Dendritic cell treated with granulocyte-macrophage colony-stimulating factor and Interleukin-4, amounts not matched to agents 40 ng/mL and 50 ng/mL, for 4 days (primary cell): ENCODE data around the gene HTR7.
"Not testable (repeated sequence)": the region's sequence is repeated elsewhere in the genome, so short reads cannot be mapped to it uniquely, and the experiment has no call there.

ENCODE experiments used
- H3K27ac Mint-ChIP-seq: one replicate; pipeline ENCODE4 v1.8.0; 2022; ENCODE audit warnings: mild to moderate bottlenecking, mixed read lengths
- H3K27me3 Mint-ChIP-seq: one replicate; pipeline ENCODE4 v1.8.0; 2022; ENCODE audit warnings: mild to moderate bottlenecking, mixed read lengths
- H3K36me3 Mint-ChIP-seq: one replicate; pipeline ENCODE4 v1.8.0; 2022; ENCODE audit warnings: low read depth, mixed read lengths
- H3K4me1 Mint-ChIP-seq: one replicate; pipeline ENCODE4 v1.8.0; 2022; ENCODE audit warnings: low read depth, mixed read lengths
- H3K4me3 Mint-ChIP-seq: one replicate; pipeline ENCODE4 v1.8.0; 2022; ENCODE audit warnings: mild to moderate bottlenecking, moderate library complexity, mixed read lengths
- H3K9me3 Mint-ChIP-seq: one replicate; pipeline ENCODE4 v1.8.0; 2022; ENCODE audit warnings: mixed read lengths
- intact Hi-C: fragments of 100-400 bp; cut with micrococcal nuclease; formaldehyde crosslinking; loops from one replicate; pipeline ENCODE4 v1.15.0; 2022

HTR7 gene

DNA sequence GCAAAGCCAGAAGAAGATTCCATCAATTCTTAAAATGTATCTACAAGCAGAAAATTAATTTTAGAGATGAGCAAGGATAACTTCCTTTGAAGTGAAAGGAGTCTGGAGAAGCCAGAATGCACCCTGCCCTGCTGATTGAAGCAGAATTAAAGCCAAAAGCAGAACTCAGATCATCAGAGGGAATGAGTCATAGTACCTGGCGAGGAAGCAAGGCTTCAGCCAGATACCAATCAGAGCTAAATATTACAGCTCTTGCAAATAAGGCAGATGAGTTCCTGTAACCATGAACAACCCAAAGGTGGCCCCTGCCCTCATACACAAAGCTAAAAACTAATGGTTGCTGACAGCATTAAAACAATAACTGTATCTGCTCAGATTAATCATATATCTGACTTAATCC is 10.4 kb downstream of the HTR7 start:
- Mint-ChIP-seq H3K4me3 (no peak overlapping the region), H3K9me3 (peaks cover 22% of the 10 kb centered on the region), H3K36me3 (peaks cover 11% of the 10 kb centered on the region), H3K27me3 (peaks cover 6% of the 10 kb centered on the region), H3K4me1 (peaks cover 11% of the 10 kb centered on the region), H3K27ac (no peak overlapping the region)
- intact Hi-C loops: no loop called here

DNA sequence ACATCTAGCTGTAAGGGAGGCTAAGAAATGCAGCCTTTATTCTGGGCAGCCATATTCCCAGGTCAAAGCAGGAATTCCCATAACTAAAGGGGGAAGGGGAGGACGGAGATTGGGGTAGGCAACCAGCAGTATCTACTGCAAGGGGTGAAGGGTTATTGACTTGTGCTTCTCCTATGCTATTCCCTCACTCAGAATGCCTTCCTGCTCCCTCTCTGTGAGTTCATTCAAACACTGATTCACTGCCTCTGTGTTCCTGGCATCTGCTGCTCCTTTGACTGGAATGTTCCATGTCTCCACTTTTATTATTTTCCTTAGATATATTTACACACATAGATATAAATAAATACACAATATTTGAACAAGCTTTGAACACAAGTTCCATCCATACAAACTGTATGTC is 11.1 kb downstream of the HTR7 start:
- H3K4me1 Mint-ChIP-seq: peaks cover 11% of the 10 kb centered on the region
- H3K9me3 Mint-ChIP-seq: peaks cover 22% of the 10 kb centered on the region
- peaks cover 11% of the 10 kb centered on the region for H3K36me3 Mint-ChIP-seq
- no peak overlapping the region for H3K27ac Mint-ChIP-seq
- intact Hi-C loops: no loop called here
- H3K27me3 Mint-ChIP-seq: peaks cover 8% of the 10 kb centered on the region
- H3K4me3 Mint-ChIP-seq: no peak overlapping the region

DNA sequence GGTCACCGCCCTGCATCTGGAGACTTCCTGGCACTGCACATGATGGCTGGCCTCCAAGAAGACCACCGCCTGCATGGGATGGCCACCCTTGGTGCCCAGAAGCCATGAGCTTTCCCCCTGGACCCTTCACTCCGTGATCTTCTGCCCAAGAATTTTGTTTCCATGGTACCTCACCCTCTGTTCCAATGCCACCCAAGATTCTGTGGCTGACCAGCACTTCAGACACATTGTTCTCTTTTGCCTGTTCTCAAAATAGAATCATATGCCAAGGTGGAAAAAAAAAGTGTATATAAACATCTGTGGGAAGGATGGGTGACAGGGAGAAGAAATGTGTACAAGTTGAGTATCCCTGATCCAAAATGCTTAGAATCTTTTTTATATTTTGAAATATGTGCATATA is 12.1 kb downstream of the HTR7 start:
- H3K36me3 Mint-ChIP-seq: peaks cover 7% of the 10 kb centered on the region
- intact Hi-C loops: no loop called here
- peaks cover 15% of the 10 kb centered on the region for H3K9me3 Mint-ChIP-seq
- H3K27ac Mint-ChIP-seq: no peak overlapping the region
- no peak overlapping the region for H3K4me3 Mint-ChIP-seq
- peaks cover 11% of the 10 kb centered on the region for H3K4me1 Mint-ChIP-seq
- H3K27me3 Mint-ChIP-seq: peaks cover 8% of the 10 kb centered on the region

DNA sequence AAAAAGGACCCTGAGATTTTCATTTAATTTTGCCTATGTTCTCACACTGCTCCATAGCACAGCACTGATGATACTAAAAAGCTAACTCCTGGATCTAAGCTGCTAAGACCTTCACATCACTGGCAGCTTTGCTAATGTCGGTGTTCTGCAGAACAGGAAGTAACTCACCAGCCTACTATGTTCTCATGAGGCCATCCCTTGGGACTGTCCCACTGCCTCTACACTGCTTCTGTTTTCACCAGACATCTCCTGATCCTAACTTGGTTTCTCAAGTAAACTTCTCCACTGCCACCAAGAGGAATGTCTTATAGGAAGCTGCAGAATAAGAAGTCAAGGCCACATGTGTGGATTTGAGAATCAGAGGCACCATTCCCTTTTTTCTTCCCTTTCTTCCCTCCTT is 15.1 kb downstream of the HTR7 start:
- Mint-ChIP-seq H3K4me1 (peaks cover 11% of the 10 kb centered on the region), H3K27me3 (peaks cover 11% of the 10 kb centered on the region), H3K9me3 (no peaks in the 10 kb centered on the region), H3K4me3 (no peak overlapping the region), H3K36me3 (no peaks in the 10 kb centered on the region), H3K27ac (no peak overlapping the region)
- intact Hi-C loops: no loop called here

DNA sequence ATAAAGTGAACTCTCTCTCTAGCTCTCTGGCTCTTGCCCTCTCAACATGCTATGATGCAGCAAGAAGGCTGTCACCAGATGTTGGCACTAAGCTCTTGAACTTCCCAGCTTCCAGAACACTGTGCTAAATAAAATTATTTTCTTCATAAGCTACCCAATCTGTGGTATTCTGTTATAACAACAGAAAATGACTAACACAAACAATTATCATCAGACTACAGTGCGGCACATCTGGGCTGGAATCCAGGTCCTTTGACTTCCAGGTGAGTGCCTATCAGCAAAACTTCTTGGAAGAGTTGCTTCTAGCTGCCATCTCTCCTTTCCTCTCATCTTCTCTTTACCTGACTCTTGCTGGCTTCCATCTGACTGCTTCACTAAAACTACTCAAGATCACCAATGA is 20.4 kb downstream of the HTR7 start:
- Mint-ChIP-seq H3K9me3 (peaks cover under 1% of the 10 kb centered on the region), H3K4me1 (no peaks in the 10 kb centered on the region), H3K36me3 (no peaks in the 10 kb centered on the region), H3K4me3 (no peak overlapping the region), H3K27ac (no peak overlapping the region), H3K27me3 (peaks cover 5% of the 10 kb centered on the region)
- intact Hi-C loops: no loop called here

DNA sequence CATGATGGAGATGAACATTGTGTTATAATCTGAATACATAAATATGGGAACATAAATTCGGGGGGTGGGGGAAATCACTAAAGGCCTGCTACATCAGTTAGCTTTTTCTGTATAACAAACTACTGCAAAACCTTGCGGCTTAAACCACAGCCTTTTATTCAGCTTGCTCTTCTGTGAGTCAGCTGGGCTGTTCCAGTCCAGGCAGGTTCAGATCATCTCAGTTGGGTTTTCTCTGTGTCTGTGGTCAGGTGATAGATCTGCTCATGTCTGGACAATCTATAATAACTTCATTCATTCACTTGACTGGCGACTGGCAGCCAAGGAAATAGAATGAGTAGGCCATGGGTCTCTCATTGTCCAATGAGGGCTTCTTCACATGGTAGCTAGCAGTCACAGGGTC is 23.5 kb downstream of the HTR7 start:
- Mint-ChIP-seq H3K9me3 (peaks cover 19% of the 10 kb centered on the region), H3K4me3 (no peak overlapping the region), H3K27me3 (peaks cover 1% of the 10 kb centered on the region), H3K27ac (no peak overlapping the region), H3K36me3 (no peaks in the 10 kb centered on the region), H3K4me1 (no peaks in the 10 kb centered on the region)
- intact Hi-C loops: no loop called here

DNA sequence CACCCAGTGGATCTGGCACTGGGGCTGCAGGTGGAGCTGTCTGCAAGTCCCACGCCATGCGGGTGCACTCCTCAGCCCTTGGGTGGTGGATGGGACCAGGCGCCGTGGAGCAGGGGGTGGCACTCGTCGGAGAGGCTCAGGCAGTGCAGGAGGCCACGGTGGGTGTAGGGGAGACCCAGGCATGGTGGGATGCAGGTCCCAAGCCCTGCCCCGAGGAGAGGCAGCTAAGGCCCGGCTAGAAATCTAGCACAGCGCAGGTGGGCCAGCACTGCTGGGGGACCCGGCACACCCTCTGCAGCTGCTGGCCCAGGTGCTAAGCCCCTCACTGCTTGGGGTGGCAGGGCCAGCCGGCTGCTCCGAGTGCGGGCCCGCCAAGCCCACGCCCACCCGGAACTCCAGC is 25.7 kb downstream of the HTR7 start:
- H3K36me3 Mint-ChIP-seq: no peaks in the 10 kb centered on the region
- H3K4me1 Mint-ChIP-seq: no peaks in the 10 kb centered on the region

DNA sequence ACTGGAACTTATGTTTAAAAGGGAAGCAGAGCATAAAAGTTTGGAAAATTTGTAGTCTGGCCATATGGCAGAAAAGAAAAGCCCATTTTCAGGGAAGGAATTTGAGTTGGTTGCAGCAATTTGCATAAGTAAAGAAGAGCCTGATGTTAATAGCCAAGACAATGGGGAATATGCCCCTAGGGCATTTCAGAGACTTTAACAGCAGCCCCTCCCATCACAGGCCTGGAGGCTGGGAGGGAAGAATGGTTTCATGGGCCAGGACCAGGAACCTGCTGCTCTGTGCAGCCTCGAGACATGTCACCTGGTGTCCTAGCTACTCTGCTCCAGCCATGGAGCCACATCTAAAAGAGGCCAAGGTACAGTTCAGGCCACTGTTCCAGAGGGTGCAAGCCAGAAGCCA is 35.3 kb downstream of the HTR7 start:
- Mint-ChIP-seq H3K9me3 (peaks cover 41% of the 10 kb centered on the region), H3K36me3 (no peaks in the 10 kb centered on the region), H3K4me1 (peaks cover 7% of the 10 kb centered on the region), H3K27ac (no peak overlapping the region), H3K4me3 (no peak overlapping the region), H3K27me3 (peaks cover 3% of the 10 kb centered on the region)
- intact Hi-C loops: no loop called here

More for the DNA sequence above, 25.7 kb downstream of the HTR7 start:
- Mint-ChIP-seq H3K27ac (no peak overlapping the region), H3K27me3 (peaks cover 7% of the 10 kb centered on the region), H3K4me3 (no peak overlapping the region), H3K9me3 (peaks cover 19% of the 10 kb centered on the region)
- intact Hi-C loops: no loop called here

DNA sequence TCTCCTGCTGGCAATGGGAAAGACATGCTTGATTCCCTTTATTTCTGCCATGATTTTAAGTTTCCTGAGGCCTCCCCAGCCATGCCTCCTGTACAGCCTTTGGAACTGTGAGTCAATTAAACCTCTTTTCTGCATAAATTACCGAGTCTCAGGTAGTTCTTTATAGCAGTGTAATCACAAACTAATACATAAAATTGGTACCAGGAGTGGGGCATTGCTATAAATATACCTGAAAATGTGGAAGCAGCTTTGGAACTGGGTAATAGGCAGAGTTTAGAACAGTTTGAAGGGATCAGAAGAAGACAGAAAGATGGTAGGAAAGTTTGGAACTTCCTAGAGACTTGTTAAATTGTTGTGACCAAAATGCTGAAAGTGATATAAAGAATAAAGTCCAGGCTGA is 36.0 kb downstream of the HTR7 start:
- Mint-ChIP-seq H3K9me3 (peaks cover 41% of the 10 kb centered on the region), H3K4me1 (peaks cover 13% of the 10 kb centered on the region)
- intact Hi-C loops: not testable (repeated sequence)

DNA sequence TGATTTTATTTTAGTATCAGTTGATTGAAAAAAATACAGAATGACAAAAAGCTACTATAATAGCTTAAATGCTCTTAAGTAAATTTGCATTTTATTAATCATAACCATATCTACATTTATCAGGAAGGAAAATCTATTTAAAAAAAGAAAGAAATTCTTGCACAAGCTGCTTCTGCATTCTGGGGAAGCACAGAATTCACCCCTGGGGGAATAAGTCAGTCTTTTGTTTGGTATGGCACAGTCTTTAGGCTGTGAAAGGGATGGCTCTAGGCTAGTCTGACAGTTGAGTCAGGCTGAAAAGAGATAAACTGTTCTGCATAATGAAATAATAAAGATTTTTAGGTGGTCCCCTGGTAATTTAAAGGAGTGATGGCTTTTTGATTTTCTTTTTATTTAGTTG is 37.9 kb downstream of the HTR7 start:
- Mint-ChIP-seq H3K9me3 (peaks cover 41% of the 10 kb centered on the region), H3K27me3 (no peaks in the 10 kb centered on the region), H3K4me1 (peaks cover 22% of the 10 kb centered on the region), H3K4me3 (no peak overlapping the region), H3K36me3 (no peaks in the 10 kb centered on the region), H3K27ac (no peak overlapping the region)
- intact Hi-C loops: no loop called here

More for the DNA sequence above, 36.0 kb downstream of the HTR7 start:
- H3K27ac Mint-ChIP-seq, H3K36me3 Mint-ChIP-seq, H3K4me3 Mint-ChIP-seq, H3K27me3 Mint-ChIP-seq: not testable (repeated sequence)

DNA sequence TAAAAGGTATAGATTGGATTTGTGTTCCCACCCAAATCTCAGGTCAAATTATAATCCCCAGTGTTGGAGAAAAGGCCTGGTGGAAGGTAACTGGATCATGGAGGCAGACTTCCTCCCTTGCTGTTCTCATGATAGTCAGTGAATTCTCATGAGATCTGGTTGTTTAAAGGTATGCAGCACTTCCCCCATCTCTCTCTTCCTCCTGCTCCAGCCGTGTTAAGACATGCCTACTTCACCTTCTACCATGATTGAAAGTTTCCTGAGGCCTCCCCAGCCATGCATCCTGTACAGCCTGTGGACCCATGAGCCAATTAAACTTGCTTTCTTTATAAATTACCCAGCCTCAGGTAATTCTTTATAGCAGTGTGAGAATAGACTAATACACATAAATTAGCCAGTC is 39.1 kb downstream of the HTR7 start:
- no peaks in the 10 kb centered on the region for H3K27me3 Mint-ChIP-seq
- no peak overlapping the region for H3K4me3 Mint-ChIP-seq
- intact Hi-C loops: no loop called here
- peaks cover 35% of the 10 kb centered on the region for H3K9me3 Mint-ChIP-seq
- H3K36me3 Mint-ChIP-seq: no peaks in the 10 kb centered on the region
- peaks cover 22% of the 10 kb centered on the region for H3K4me1 Mint-ChIP-seq
- H3K27ac Mint-ChIP-seq: no peak overlapping the region

DNA sequence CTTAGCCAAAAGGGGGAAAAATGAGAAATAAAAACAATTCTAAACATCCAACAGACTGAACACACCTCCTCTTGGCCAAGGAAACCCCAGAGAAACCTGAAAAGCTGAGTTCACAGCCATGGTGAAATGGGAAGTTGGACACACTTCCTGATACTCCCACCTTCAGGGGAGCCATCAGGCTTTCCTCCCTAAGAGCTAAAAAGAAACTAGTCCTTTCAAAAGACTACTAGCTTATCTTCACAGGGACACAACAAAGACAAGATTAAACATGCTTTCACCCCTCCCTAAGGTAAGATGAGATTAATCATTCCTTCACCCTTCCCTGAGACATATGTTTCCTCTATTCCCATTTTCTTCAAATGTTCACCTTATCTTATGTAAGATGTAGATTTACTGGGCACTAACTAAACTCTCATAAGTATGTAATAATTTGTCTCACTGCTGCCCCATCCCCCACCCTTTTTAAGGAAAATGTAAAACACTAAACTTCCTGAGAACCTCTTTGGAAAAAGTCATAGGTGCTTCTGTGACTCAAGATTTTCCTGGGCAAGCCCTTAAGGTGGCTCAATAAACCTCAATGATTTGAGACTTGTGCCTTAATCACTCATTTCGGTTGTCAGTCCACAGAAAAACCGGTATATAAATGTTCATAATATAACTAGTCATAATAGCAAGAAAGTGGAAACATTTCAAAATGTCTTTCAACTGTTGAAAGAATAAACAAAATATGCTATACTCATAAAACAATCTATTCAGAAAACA is 40.5 kb downstream of the HTR7 start:
- peaks cover 22% of the 10 kb centered on the region for H3K4me1 Mint-ChIP-seq
- peaks cover 21% of the 10 kb centered on the region for H3K9me3 Mint-ChIP-seq
- H3K27ac Mint-ChIP-seq: peak overlapping the region; percentile 67
- H3K4me3 Mint-ChIP-seq: no peak overlapping the region
- intact Hi-C loops: no loop called here
- H3K36me3 Mint-ChIP-seq: no peaks in the 10 kb centered on the region
- H3K27me3 Mint-ChIP-seq: no peaks in the 10 kb centered on the region

DNA sequence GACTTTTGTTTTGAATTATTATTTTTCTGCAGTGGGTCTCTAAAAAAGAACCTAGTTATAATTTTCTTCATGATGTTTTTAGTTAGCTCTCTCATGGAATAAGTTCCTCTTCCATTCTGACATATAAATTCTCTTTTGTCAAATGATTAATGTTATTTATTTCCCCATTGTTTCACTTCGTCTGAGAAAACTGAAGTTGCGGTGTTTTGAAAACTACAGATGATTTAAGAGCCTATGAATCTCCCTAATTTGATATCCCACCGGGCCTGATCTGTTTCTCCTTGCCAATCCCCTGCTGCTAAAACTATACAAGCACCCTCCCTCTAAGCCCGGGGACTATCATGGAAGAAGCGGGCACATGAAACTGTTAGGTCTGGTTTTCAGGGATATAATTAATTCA is 41.4 kb downstream of the HTR7 start:
- H3K4me3 Mint-ChIP-seq: no peak overlapping the region
- intact Hi-C loops: no loop called here
- peaks cover 22% of the 10 kb centered on the region for H3K4me1 Mint-ChIP-seq
- peaks cover 12% of the 10 kb centered on the region for H3K9me3 Mint-ChIP-seq
- H3K27ac Mint-ChIP-seq: peak overlapping the region; percentile 67
- H3K36me3 Mint-ChIP-seq: no peaks in the 10 kb centered on the region
- no peaks in the 10 kb centered on the region for H3K27me3 Mint-ChIP-seq

DNA sequence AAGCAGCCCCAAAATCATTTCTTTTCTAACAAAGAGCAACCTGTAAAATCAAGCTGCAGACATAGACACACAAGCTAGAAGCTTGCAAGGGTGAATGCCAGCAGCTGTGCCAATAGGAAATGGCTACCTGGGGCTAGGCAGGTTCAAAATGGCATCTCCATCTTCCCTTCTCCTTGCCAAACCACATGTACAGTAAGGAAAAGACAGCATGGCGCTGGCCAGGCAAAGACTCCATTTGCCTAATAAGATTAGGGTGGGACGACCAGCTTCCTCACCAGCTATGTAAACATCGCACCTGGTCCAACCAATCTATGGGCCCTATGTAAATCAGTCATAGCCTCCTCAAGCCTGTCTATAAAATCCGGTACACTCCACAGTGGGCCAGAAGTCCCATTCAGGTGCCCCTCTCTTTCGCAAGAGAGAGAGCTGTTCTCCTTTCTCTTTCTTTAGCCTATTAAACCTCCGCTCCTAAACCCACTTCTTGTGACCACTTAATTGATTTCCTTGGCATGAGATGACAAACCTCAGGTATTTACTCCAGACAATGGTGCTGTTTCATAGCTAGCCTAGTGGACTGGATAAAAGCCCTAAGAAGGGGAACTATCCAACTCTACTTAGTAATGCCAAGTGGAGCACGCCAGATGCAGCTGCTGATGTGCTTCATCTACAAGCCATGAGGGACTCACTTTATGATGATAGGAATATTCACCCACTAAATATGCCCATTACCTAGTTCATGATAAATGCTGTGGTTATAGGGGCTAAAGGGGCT is 44.1 kb downstream of the HTR7 start:
- no peaks in the 10 kb centered on the region for H3K27me3 Mint-ChIP-seq
- H3K4me1 Mint-ChIP-seq: peaks cover 17% of the 10 kb centered on the region
- H3K36me3 Mint-ChIP-seq: no peaks in the 10 kb centered on the region
- intact Hi-C loops: no loop called here
- no peak overlapping the region for H3K4me3 Mint-ChIP-seq
- no peak overlapping the region for H3K27ac Mint-ChIP-seq
- peaks cover 11% of the 10 kb centered on the region for H3K9me3 Mint-ChIP-seq
